DND-41 (cell line): ENCODE data around the gene SMAD7.

Experiments
- EZH2 ChIP-seq: IDR thresholded peaks from 3 replicates; pipeline ENCODE4 v1.6.1; 2012; ENCODE audit warnings: borderline replicate concordance, low read depth, mild to moderate bottlenecking, moderate library complexity, low read length, inconsistent platforms; ENCODE audit not compliant: severe bottlenecking
- TF ChIP-seq, protein P1 (sequence below): IDR thresholded peaks from 2 replicates; pipeline ENCODE4 v1.5.1; 2012; ENCODE audit warnings: borderline replicate concordance, low read length, moderate library complexity, mild to moderate bottlenecking; ENCODE audit not compliant: poor library complexity, severe bottlenecking; ENCODE audit errors: extremely low read depth

DNA sequence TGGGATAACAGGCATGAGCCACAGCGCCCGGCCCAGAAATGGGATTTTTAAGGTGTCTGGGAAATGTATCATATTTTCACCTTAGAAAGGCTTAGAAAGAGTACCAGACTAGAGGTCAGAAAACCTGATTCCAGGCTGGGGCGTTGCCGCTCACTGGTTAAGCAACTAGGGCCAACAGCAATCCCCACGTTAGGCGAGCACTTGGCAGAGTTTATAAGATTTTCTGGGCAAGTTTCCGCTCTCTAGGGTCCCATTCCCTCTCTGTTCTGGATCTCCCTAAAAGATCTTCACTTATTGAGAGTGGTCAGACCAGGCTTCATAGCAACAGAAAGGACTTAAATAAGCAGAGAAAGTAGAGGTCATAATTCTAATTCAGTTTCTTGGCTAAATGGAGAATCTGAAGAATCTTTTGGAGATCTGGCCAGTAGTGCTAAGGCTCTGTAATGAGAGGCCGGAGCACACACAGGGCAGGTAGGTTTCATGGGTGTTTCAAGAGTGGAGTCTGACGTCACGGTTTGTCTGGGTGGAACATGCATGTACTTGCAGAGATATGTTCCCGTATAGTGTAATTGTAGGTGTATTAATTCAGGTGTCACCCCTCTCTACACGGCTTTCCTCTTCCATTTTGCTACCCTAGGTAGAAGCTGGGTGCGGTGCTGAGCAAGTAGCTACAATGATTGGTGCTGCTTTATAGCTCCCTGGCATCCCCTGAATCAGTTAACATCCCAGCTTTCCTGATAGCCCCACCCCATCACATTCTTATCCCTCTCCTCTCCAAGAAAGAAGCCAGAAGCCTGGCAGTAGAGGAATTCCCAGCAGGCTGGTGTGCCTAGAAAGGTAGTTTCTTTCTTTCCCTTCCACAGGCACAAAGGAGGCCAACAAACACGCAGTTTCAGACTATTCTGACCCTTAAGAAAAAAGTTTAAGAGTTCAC lies 4.4 kb upstream of the SMAD7 start:
- TF ChIP-seq, protein P1, sequence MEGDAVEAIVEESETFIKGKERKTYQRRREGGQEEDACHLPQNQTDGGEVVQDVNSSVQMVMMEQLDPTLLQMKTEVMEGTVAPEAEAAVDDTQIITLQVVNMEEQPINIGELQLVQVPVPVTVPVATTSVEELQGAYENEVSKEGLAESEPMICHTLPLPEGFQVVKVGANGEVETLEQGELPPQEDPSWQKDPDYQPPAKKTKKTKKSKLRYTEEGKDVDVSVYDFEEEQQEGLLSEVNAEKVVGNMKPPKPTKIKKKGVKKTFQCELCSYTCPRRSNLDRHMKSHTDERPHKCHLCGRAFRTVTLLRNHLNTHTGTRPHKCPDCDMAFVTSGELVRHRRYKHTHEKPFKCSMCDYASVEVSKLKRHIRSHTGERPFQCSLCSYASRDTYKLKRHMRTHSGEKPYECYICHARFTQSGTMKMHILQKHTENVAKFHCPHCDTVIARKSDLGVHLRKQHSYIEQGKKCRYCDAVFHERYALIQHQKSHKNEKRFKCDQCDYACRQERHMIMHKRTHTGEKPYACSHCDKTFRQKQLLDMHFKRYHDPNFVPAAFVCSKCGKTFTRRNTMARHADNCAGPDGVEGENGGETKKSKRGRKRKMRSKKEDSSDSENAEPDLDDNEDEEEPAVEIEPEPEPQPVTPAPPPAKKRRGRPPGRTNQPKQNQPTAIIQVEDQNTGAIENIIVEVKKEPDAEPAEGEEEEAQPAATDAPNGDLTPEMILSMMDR, result no peak
- TF ChIP-seq EZH2, result no peak
